ENCODE results near the gene SDC1. TPM values are rescaled to one million over a fixed set of nuclear protein-coding genes. Genes with fewer than 3 reads are reported as not detected.

SDC1 gene
- total and polyA plus RNA-seq, 2 of the 8 experiments (the other 6 are each of a cell fraction or from before 2014, with no cell fraction given): 45.3 to 73.3 TPM

DNA sequence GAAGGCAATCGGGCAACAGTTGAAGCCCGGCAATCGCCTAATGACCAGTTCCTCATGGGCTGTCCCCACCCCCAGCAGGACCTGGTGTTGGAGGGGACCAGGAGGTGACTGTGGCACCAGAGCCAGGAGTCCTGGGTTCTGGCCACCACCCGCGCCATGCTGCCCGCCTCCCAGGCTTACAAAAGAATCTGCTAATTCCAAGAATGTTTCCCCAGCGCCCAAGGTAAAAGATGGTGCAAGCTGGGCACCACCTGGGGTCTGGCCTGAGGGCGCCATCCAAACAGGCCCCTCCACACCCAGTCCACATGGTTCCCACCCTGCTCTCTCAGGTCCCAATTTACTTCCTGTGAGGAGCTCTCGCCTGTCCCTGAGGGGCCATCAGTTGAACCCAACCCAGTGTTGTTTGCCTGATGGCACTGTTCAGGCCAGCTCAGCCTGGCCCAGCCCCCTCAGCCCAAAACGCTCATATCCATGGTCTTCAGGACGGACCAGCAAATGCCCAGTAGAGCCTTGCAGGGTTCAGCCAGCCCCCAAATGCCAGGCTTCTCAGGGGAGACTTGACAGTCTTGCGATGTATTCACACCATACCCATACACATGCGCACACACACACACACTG is 5.1 kb downstream of the SDC1 start:
- 78% methylated on average over 13 of the region's 13 CpGs; no CpG with 5 or more reads in 1 of the 2 experiments for WGBS, 2 experiments (ENCODE audit: extremely low coverage in 1 of 2, insufficient coverage in 1 of 2, insufficient read length in 1 of 2, insufficient replicate concordance in 2 of 2, low coverage in 1 of 2, low lambda C conversion rate in 2 of 2, missing lambda C conversion rate in 1 of 2)
- Histone ChIP-seq H4K20me1 (replicated peaks in 1 of 2; ENCODE audit: control insufficient read depth in 1 of 2, insufficient read depth in 2 of 2, low read length in 2 of 2) (peaks cover 23 to 38% of the 10 kb centered on the region in 2 experiments), H3K36me3 (ENCODE audit: control insufficient read depth in 2 of 4, insufficient read depth in 4 of 4, low read length in 3 of 4) (peaks cover 0 to 6% (median 1%) of the 10 kb centered on the region in 4 experiments; a peak in 4 of 8 replicates), H2BK15ac (ENCODE audit: low read length) (no peak overlapping the region), H3K27ac (ENCODE audit: low read depth, low read length) (no peak overlapping the region), H2BK120ac (replicated peaks; ENCODE audit: low read depth, low read length) (no peak overlapping the region), H3K18ac (ENCODE audit: extremely low read depth, low read length) (no peak overlapping the region; the same call in 1 of the 2 replicates), H3K56ac (replicated peaks; ENCODE audit: insufficient read length, low read depth, low read length) (no peak overlapping the region), H3K23ac (ENCODE audit: insufficient read length) (no peak overlapping the region), H2AFZ (ENCODE audit: low read length) (no peak overlapping the region), H3K79me2 (ENCODE audit: control insufficient read depth in 1 of 2, insufficient read depth in 2 of 2, low read length in 2 of 2) (peaks cover 10 to 83% of the 10 kb centered on the region in 2 experiments), H2BK20ac (ENCODE audit: low read length) (no peak overlapping the region), H3K9ac (replicated peaks in 1 of 4; ENCODE audit: extremely low read depth in 1 of 4, low read depth in 3 of 4, low read length in 3 of 4) (no peak overlapping the region), H2BK5ac (ENCODE audit: low read depth, low read length) (no peak overlapping the region), H3K4me3 (ENCODE audit: extremely low read depth in 1 of 4, insufficient read depth in 2 of 4, low read depth in 3 of 4, low read length in 4 of 4) (no peak overlapping the region), H4K8ac (ENCODE audit: extremely low read depth, insufficient read depth, low read length) (no peak overlapping the region), H3K4me2 (ENCODE audit: insufficient read depth in 1 of 2, low read depth in 2 of 2, low read length in 2 of 2) (no peak overlapping the region), H3K4ac (replicated peaks; ENCODE audit: insufficient read length, low read depth, low read length) (no peak overlapping the region), H2AK5ac (ENCODE audit: low read depth, low read length) (no peak overlapping the region), H3K27me3 (replicated peaks in 1 of 4; ENCODE audit: control insufficient read depth in 3 of 4, extremely low read depth in 1 of 4, insufficient read depth in 3 of 4, low read length in 3 of 4) (no peaks in the 10 kb centered on the region), H4K91ac (replicated peaks; ENCODE audit: insufficient read length, low read length) (no peak overlapping the region), H3K23me2 (ENCODE audit: low read depth, low read length) (peaks cover 8% of the 10 kb centered on the region; the same call in 1 of the 2 replicates), H3K9me3 (ENCODE audit: insufficient read depth in 2 of 2, low read depth in 1 of 2, low read length in 1 of 2) (no peaks in the 10 kb centered on the region), H3K79me1 (ENCODE audit: low read depth, low read length) (peaks cover 50% of the 10 kb centered on the region), H3K4me1 (replicated peaks in 1 of 4; ENCODE audit: control insufficient read depth in 3 of 4, insufficient read depth in 4 of 4, low read length in 3 of 4) (peaks cover 4 to 17% (median 10%) of the 10 kb centered on the region in 4 experiments), H2BK12ac (ENCODE audit: low read depth, low read length) (no peak overlapping the region), H4K5ac (ENCODE audit: insufficient read length, low read depth, low read length) (no peak overlapping the region), H3K14ac (ENCODE audit: insufficient read length) (no peak overlapping the region)
- POLR2A ChIA-PET (ENCODE audit: partially characterized antibody): interaction anchor here (1.0 to 2.7 kb wide), 8 partner anchors 8 to 38 kb away, joined by 3 to 12 read pairs (median 4); no protein-coding TSS in a partner anchor
- no peak for DNase-seq (ENCODE audit: low read depth in 1 of 2, low spot score in 2 of 2)
- TF ChIP-seq BACH1 (IDR thresholded peaks at IDR 0.05; ENCODE audit: low read length) (no peak), TBP (IDR thresholded peaks at IDR 0.05; ENCODE audit: low read depth, low read length) (no peak), GTF2F1 (IDR thresholded peaks at IDR 0.05; ENCODE audit: borderline replicate concordance, low read depth, low read length) (no peak), TAF1 (IDR thresholded peaks at IDR 0.05; ENCODE audit: low read depth, low read length) (no peak), SAP30 (IDR thresholded peaks at IDR 0.05; ENCODE audit: insufficient read depth, insufficient replicate concordance, low read length) (no peak)
- no peak for FAIRE-seq
- CTCF ChIA-PET (ENCODE audit: partially characterized antibody): interaction anchor here (0.9 to 5.8 kb wide), 7 partner anchors 9 to 204 kb away, joined by 3 to 36 read pairs (median 4); no protein-coding TSS in a partner anchor
